CD14-positive monocyte (primary cell): ENCODE results near the gene ADK. TPM values are rescaled to one million over a fixed set of nuclear protein-coding genes. Genes with fewer than 3 reads are reported as not detected.

Experiments
- DNase-seq, 3 donors: peaks; one replicate each; pipeline ENCODE4 v3.0.0-alpha.2; 2011 to 2022
- H2AFZ ChIP-seq: 2 replicates; pipeline ENCODE4 v1.6.0; 2012; ENCODE audit warnings: mild to moderate bottlenecking, low read depth, low read length, inconsistent platforms; ENCODE audit not compliant: insufficient read depth, poor library complexity, severe bottlenecking
- H3K27ac ChIP-seq, 2 donors: 1 replicate in 1 of 2; 2 replicates in 1 of 2; pipeline ENCODE4 v1.5.1; 2012 to 2013; ENCODE audit warnings: low read length in 2 of 2, control low read depth in 1 of 2, inconsistent platforms in 1 of 2, low read depth in 1 of 2, mild to moderate bottlenecking in 1 of 2
- H3K27me3 ChIP-seq, 2 donors: one replicate each; pipeline versions ENCODE4 v1.6.0 to v1.6.1; 2011 to 2013; ENCODE audit warnings: low read length in 2 of 2; ENCODE audit not compliant: control insufficient read depth in 2 of 2, insufficient read depth in 2 of 2
- H3K36me3 ChIP-seq, 2 donors: replicated peaks in 1 of 2; 1 replicate in 1 of 2; 2 replicates in 1 of 2; pipeline versions ENCODE4 v1.5.1 to v1.6.1; 2012 to 2013; ENCODE audit warnings: low read length in 2 of 2, control low read depth in 1 of 2, inconsistent platforms in 1 of 2, mild to moderate bottlenecking in 1 of 2; ENCODE audit not compliant: insufficient read depth in 2 of 2, control insufficient read depth in 1 of 2
- H3K4me1 ChIP-seq, 2 donors: 1 replicate in 1 of 2; 2 replicates in 1 of 2; pipeline versions ENCODE4 v1.5.1 to v1.6.1; 2012 to 2013; ENCODE audit warnings: low read length in 2 of 2, control low read depth in 1 of 2, inconsistent platforms in 1 of 2, mild to moderate bottlenecking in 1 of 2, moderate library complexity in 1 of 2; ENCODE audit not compliant: insufficient read depth in 2 of 2, control insufficient read depth in 1 of 2
- H3K4me2 ChIP-seq: replicated peaks from 2 replicates; pipeline ENCODE3; 2012; ENCODE audit warnings: low read length, moderate library complexity, mild to moderate bottlenecking; ENCODE audit not compliant: poor library complexity, severe bottlenecking; ENCODE audit errors: extremely low read depth
- H3K4me3 ChIP-seq, 3 experiments: fragments of 200-600 bp in 1 of 3; sonication (generic) in 1 of 3; replicated peaks in 1 of 3; 1 replicate in 2 of 3; 2 replicates in 1 of 3; pipeline ENCODE4 v1.5.1; 2011 to 2013; ENCODE audit warnings: low read length in 3 of 3, mild to moderate bottlenecking in 3 of 3, control low read depth in 2 of 3, low read depth in 2 of 3, inconsistent platforms in 1 of 3, moderate library complexity in 1 of 3
- H3K79me2 ChIP-seq: 2 replicates; pipeline ENCODE4 v1.6.0; 2012; ENCODE audit warnings: mild to moderate bottlenecking, control low read depth, inconsistent platforms, low read length, moderate library complexity; ENCODE audit not compliant: insufficient read depth
- H3K9ac ChIP-seq: 2 replicates; pipeline ENCODE4 v1.6.0; 2017; ENCODE audit warnings: low read length, mild to moderate bottlenecking; ENCODE audit not compliant: insufficient read depth, poor library complexity, severe bottlenecking
- H3K9me3 ChIP-seq, 2 donors: replicated peaks in 1 of 2; 1 replicate in 1 of 2; 2 replicates in 1 of 2; pipeline versions ENCODE4 v1.5.1 to v1.6.1; 2012 to 2013; ENCODE audit warnings: low read length in 2 of 2, control low read depth in 1 of 2; ENCODE audit not compliant: control insufficient read depth in 1 of 2, insufficient read depth in 1 of 2
- H4K20me1 ChIP-seq: 2 replicates; pipeline ENCODE4 v1.6.0; 2012; ENCODE audit warnings: mild to moderate bottlenecking, low read length, control low read depth, moderate library complexity; ENCODE audit not compliant: insufficient read depth
- H3K27ac Mint-ChIP-seq, 7 donors: one replicate each; pipeline ENCODE4 v1.8.0; 2020; ENCODE audit warnings: mild to moderate bottlenecking in 7 of 7, mixed read lengths in 7 of 7, moderate library complexity in 6 of 7, inconsistent platforms in 2 of 7
- H3K27me3 Mint-ChIP-seq, 3 donors: one replicate each; pipeline ENCODE4 v1.8.0; 2021 to 2022; ENCODE audit warnings: low read depth in 3 of 3, mild to moderate bottlenecking in 3 of 3, mixed read lengths in 3 of 3, moderate library complexity in 3 of 3, inconsistent platforms in 1 of 3
- H3K36me3 Mint-ChIP-seq, 2 donors: one replicate each; pipeline ENCODE4 v1.8.0; 2020; ENCODE audit warnings: mixed read lengths in 2 of 2, inconsistent platforms in 1 of 2, mild to moderate bottlenecking in 1 of 2
- H3K4me1 Mint-ChIP-seq: one replicate; pipeline ENCODE4 v1.8.0; 2020; ENCODE audit warnings: mild to moderate bottlenecking, mixed read lengths
- H3K4me3 Mint-ChIP-seq, 2 donors: one replicate each; pipeline ENCODE4 v1.8.0; 2020; ENCODE audit warnings: mild to moderate bottlenecking in 2 of 2, mixed read lengths in 2 of 2, moderate library complexity in 1 of 2
- H3K9me3 Mint-ChIP-seq, 7 donors: one replicate each; pipeline ENCODE4 v1.8.0; 2020 to 2022; ENCODE audit warnings: mixed read lengths in 7 of 7, mild to moderate bottlenecking in 6 of 7, moderate library complexity in 6 of 7, inconsistent platforms in 2 of 7
- CTCF ChIP-seq: fragments of 200-600 bp; IDR thresholded peaks from one replicate; pipeline ENCODE4 v1.8.0; 2022; ENCODE audit warnings: antibody characterized with exemption, mild to moderate bottlenecking
- WGBS: methylation state at CpG from one replicate; pipeline ENCODE4 v1.1.5; 2013; ENCODE audit warnings: missing lambda C conversion rate; ENCODE audit not compliant: insufficient coverage; 5-methylcytosine and 5-hydroxymethylcytosine counted together
- intact Hi-C, 2 donors: fragments of 100-400 bp; cut with micrococcal nuclease; formaldehyde crosslinking; loops; one replicate each; pipeline versions ENCODE4 v1.15.0 to v1.15.1; 2023
- polyA plus RNA-seq, 3 donors: library from polyadenylated mRNA; depleted of rRNA in 1 of 3; unstranded in 2 of 3; stranded (reverse) in 1 of 3; fragments of 300-500 nt in 2 of 3; fragments of >200 nt in 1 of 3; fragmentation: Illumina TruSeq in 2 of 3; gene quantifications; 1 replicate in 2 of 3; 2 replicates in 1 of 3; pipeline ENCODE4 v1.2.3, GENCODE V29; 2012 to 2021

ADK gene
- polyA plus RNA-seq, 3 donors: 6.4 to 38.2 (median 35.7) TPM

DNA sequence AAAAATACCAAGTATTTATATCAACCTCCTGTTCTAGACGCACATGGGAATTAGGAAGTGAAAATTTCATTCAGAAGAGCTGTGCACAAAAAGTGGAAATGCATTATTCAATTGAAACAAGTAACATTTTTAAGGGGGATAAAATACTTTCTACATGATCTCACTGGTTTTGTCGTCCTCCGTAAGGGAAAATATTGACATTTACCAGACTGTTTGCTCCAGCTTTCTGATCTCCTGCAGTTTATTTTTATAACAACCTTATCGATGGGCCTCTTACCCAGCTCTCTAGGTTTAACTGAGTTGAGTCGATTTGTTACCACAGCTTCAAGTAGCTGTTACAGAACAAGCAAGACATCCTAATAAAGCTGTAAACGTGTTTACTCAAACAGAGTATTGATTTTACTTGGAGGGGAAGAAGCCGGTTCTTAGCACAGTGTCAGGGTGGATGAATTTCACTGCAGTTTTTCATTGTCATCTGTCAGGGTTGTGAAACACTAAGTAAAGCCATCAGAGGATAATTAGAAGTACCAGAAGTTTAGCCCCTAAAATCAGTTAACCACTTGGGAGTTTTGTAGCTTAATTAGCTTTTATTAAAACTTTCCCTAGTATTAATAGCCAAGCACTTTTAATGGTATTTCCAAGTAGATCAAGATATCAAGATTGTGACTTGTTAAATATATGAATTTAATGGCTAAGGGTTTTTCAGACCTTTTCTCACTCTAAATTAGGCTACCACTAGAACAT lies 532.8 kb downstream of the ADK start:
- Histone ChIP-seq H3K9ac (no peak overlapping the region), H4K20me1 (no peaks in the 10 kb centered on the region), H3K4me2 (no peak overlapping the region), H3K27me3 (no peaks in the 10 kb centered on the region), H3K4me1 (peaks cover 0 to 6% of the 10 kb centered on the region in 2 donors), H3K9me3 (no peaks in the 10 kb centered on the region), H3K79me2 (no peaks in the 10 kb centered on the region), H3K36me3 (peaks cover 0 to 7% of the 10 kb centered on the region in 2 donors), H3K4me3 (no peak overlapping the region), H3K27ac (no peak overlapping the region), H2AFZ (no peak overlapping the region)
- peaks cover 10 to 13% of the 10 kb centered on the region in 2 donors for H3K36me3 Mint-ChIP-seq
- no peak for DNase-seq
- peaks cover 12% of the 10 kb centered on the region for H3K4me1 Mint-ChIP-seq
- no peak for TF ChIP-seq CTCF
- peak overlapping the region in 2 of 7 donors; percentile 2 to 30 for H3K27ac Mint-ChIP-seq
- intact Hi-C loops: no loop called here
- H3K4me3 Mint-ChIP-seq: no peak overlapping the region
- peaks cover 0 to 6% (median 2%) of the 10 kb centered on the region in 7 donors for H3K9me3 Mint-ChIP-seq
- peaks cover 0 to 2% (median 0%) of the 10 kb centered on the region in 3 donors for H3K27me3 Mint-ChIP-seq
- 52% methylated on average over 2 of the region's 7 CpGs for WGBS

DNA sequence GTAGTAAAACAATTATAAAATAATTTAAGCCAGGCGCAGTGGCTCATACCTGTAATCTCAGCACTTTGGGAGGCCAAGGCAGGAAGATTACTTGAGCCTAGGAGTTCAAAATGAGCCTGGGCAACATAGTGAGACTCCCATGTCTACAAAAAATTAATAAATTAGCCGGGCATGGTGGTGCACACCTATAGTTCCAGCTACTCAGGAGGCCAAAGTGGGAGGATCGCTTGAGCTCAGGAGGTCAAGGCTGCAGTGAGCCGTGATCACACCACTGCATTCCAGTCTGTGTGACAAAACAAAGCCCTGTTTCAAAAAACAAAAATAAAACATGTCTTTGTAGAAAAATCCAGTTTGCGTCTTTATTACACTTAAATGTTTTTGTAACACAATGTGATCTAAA lies 533.4 kb downstream of the ADK start:
- peaks cover 0 to 6% of the 10 kb centered on the region in 2 donors for H3K4me1 ChIP-seq

More for the DNA sequence above, 533.4 kb downstream of the ADK start:
- H3K4me1 Mint-ChIP-seq: peaks cover 12% of the 10 kb centered on the region
- H3K27ac ChIP-seq: no peak overlapping the region
- no peak overlapping the region for H3K4me3 ChIP-seq
- no peak for TF ChIP-seq CTCF
- peaks cover 0 to 2% (median 0%) of the 10 kb centered on the region in 3 donors for H3K27me3 Mint-ChIP-seq
- H4K20me1 ChIP-seq: no peaks in the 10 kb centered on the region
- no peak overlapping the region for H3K4me3 Mint-ChIP-seq
- no peak overlapping the region for H3K4me2 ChIP-seq
- H3K36me3 Mint-ChIP-seq: peaks cover 10 to 13% of the 10 kb centered on the region in 2 donors
- H2AFZ ChIP-seq: no peak overlapping the region
- no peaks in the 10 kb centered on the region for H3K27me3 ChIP-seq
- H3K9me3 Mint-ChIP-seq: peaks cover 0 to 6% (median 2%) of the 10 kb centered on the region in 7 donors
- H3K27ac Mint-ChIP-seq: no peak overlapping the region
- no peaks in the 10 kb centered on the region for H3K9me3 ChIP-seq
- H3K9ac ChIP-seq: no peak overlapping the region
- DNase-seq: no peak
- H3K79me2 ChIP-seq: no peaks in the 10 kb centered on the region
- 67% methylated on average over 3 of the region's 5 CpGs for WGBS
- intact Hi-C loops: no loop called here
- H3K36me3 ChIP-seq: peaks cover 0 to 7% of the 10 kb centered on the region in 2 donors
